Neural progenitor cell (in vitro differentiated cells): ENCODE results near the gene SURF6. TPM values are rescaled to one million over a fixed set of nuclear protein-coding genes. Genes with fewer than 3 reads are reported as not detected.

Experiments used
- small RNA-seq: library from RNA; depleted of rRNA; stranded (forward); fragments of <200 nt; gene quantifications from one replicate; pipeline ENCODE3, GENCODE V24; 2015
- total RNA-seq: library from RNA; depleted of rRNA; stranded (reverse); fragments of >200 nt; gene quantifications from 2 replicates; pipeline ENCODE4 v1.2.3, GENCODE V29; 2015; ENCODE audit warnings: low replicate concordance

SURF6 gene
- total RNA-seq, 1 donor from 2014 or later, result 13.2 TPM

Small RNA genes lying within 50 kb of the gene (small RNA-seq; reads per million reads assigned to genes)
- not detected for gene RF00019
- gene SNORD24, result not detected
- gene SNORD36A, result not detected
- not detected for gene SNORD36B
- gene SNORD36C, result not detected

Other genes with a start within 250 kb of the SURF6 start
- gene RALGDS, start 214.9 kb downstream of the SURF6 start, total RNA-seq, result 24.1 and 58.8 TPM in 2 replicates
- gene GBGT1, start 172.3 kb downstream of the SURF6 start, total RNA-seq, result 2.0 and 3.0 TPM in 2 replicates
- not detected in 2 replicates for gene OBP2B, start 126.9 kb downstream of the SURF6 start, total RNA-seq
- not detected in 2 replicates for gene ABO, start 61.0 kb downstream of the SURF6 start, total RNA-seq
- 31.7 and 66.5 TPM in 2 replicates for gene MED22, start 11.9 kb upstream of the SURF6 start, total RNA-seq
- 3,449 and 3,613 TPM in 2 replicates for gene RPL7A, start 12.0 kb upstream of the SURF6 start, total RNA-seq
- gene SURF1, start 20.3 kb upstream of the SURF6 start, total RNA-seq, result 31.0 and 36.7 TPM in 2 replicates
- 16.0 and 19.6 TPM in 2 replicates for gene SURF2, start 20.4 kb upstream of the SURF6 start, total RNA-seq
- gene SURF4, start 39.9 kb upstream of the SURF6 start, total RNA-seq, result 102 and 155 TPM in 2 replicates
- 0.58 and 0.65 TPM in 2 replicates for gene STKLD1, start 40.2 kb upstream of the SURF6 start, total RNA-seq
- gene REXO4, start 81.8 kb upstream of the SURF6 start, total RNA-seq, result 17.9 and 24.9 TPM in 2 replicates
- gene ADAMTS13, start 86.2 kb upstream of the SURF6 start, total RNA-seq, result 2.4 and 6.1 TPM in 2 replicates
- gene CACFD1, start 123.8 kb upstream of the SURF6 start, total RNA-seq, result 15.7 and 29.3 TPM in 2 replicates
- 2.3 and 8.8 TPM in 2 replicates for gene SLC2A6, start 142.9 kb upstream of the SURF6 start, total RNA-seq
- gene MYMK, start 188.8 kb upstream of the SURF6 start, total RNA-seq, result not detected in 2 replicates
- gene ADAMTSL2, start 198.5 kb upstream of the SURF6 start, total RNA-seq, result 0.30 and 0.99 TPM in 2 replicates